Measurements from ENCODE around the gene POU2F3. TPM values are rescaled to one million over a fixed set of nuclear protein-coding genes. Genes with fewer than 3 reads are reported as not detected.

Gene POU2F3
- total and polyA plus RNA-seq, 2 of the 8 experiments (the other 6 are each of a cell fraction or from before 2014, with no cell fraction given) = 1.0 to 2.1 TPM

DNA sequence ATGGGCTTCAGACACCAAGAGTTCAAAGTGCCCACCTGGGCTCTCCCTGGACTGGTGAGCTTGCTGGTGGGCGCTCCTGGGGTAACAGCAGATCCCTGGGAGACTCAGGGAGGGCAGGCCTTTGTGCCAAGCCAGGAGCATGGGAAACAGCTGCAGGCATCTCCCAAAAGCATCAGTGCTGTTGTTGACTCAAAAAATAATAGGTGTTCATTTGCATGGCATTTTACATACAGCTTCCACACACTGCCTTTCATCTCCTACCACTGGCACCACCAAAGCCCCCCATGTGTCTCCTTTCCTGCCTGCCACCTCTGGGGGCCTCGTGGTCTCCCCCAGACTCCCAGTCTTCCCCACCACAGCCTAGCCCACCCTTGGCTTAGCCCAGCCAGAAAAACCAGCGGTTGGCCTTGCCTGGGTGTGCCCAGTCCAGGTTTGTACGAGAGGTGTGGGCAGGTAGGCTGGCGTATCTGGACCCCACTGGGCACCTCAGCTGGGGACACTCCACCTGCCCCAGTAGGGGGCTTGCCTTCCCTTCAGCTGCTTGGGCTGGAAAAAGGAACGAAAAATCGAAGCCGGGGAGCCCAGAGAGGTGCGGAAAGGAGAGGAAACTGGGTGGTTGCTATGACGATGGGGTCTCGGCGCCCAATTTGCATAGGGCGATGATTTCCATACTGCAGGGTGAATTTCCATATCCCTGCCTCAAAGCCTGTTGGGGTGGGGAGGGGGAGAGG is 15.0 kb downstream of the POU2F3 start (continued):
- TF ChIP-seq CHD7 (IDR thresholded peaks at IDR 0.05; ENCODE audit: insufficient replicate concordance, low read length) (no peak), BCL11A (IDR thresholded peaks at IDR 0.05; ENCODE audit: low read depth in 2 of 2, low read length in 2 of 2) (no peak), USF2 (IDR thresholded peaks at IDR 0.05; ENCODE audit: low read length) (no peak), SP4 (IDR thresholded peaks at IDR 0.05; ENCODE audit: low read length) (no peak), KDM4A (IDR thresholded peaks at IDR 0.05; ENCODE audit: low read depth, low read length, severe bottlenecking) (no peak)
- TF ChIP-seq, protein P1, sequence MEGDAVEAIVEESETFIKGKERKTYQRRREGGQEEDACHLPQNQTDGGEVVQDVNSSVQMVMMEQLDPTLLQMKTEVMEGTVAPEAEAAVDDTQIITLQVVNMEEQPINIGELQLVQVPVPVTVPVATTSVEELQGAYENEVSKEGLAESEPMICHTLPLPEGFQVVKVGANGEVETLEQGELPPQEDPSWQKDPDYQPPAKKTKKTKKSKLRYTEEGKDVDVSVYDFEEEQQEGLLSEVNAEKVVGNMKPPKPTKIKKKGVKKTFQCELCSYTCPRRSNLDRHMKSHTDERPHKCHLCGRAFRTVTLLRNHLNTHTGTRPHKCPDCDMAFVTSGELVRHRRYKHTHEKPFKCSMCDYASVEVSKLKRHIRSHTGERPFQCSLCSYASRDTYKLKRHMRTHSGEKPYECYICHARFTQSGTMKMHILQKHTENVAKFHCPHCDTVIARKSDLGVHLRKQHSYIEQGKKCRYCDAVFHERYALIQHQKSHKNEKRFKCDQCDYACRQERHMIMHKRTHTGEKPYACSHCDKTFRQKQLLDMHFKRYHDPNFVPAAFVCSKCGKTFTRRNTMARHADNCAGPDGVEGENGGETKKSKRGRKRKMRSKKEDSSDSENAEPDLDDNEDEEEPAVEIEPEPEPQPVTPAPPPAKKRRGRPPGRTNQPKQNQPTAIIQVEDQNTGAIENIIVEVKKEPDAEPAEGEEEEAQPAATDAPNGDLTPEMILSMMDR (IDR thresholded peaks at IDR 0.05; ENCODE audit: control extremely low read depth in 1 of 3, insufficient read depth in 1 of 3, low read depth in 1 of 3, low read length in 3 of 3) = no peak
